SK-N-SH (cell line): ENCODE results near the gene HIPK3.
A peak's percentile ranks its signal among the peaks of the same experiment; 100 is the strongest.

Experiments used
- CHD2 ChIP-seq: fragments of 150-350 bp; IDR thresholded peaks from 2 replicates; pipeline ENCODE4 v1.6.1; 2018; ENCODE audit warnings: low read length; ENCODE audit not compliant: partially characterized antibody
- CTCF ChIP-seq: fragments of 200-600 bp; sonication (generic); IDR thresholded peaks from 2 replicates; pipeline ENCODE4 v1.6.1; 2017; ENCODE audit warnings: antibody characterized with exemption, mild to moderate bottlenecking, moderate library complexity
- EP300 ChIP-seq, 2 experiments: IDR thresholded peaks; 2 replicates each; pipeline versions ENCODE4 v1.4.0 to v1.6.1; 2012; ENCODE audit warnings: borderline replicate concordance in 1 of 2, low read depth in 1 of 2, low read length in 1 of 2
- GABPA ChIP-seq: IDR thresholded peaks from 2 replicates; pipeline ENCODE4 v1.4.0; 2012; ENCODE audit warnings: low read depth, mild to moderate bottlenecking
- JUND ChIP-seq: IDR thresholded peaks from 2 replicates; pipeline ENCODE4 v1.4.0; 2012
- NFIC ChIP-seq: IDR thresholded peaks from 2 replicates; pipeline ENCODE4 v1.4.0; 2012; ENCODE audit warnings: borderline replicate concordance
- POLR2AphosphoS5 ChIP-seq: IDR thresholded peaks from 2 replicates; pipeline ENCODE4 v1.6.1; 2012; ENCODE audit warnings: low read depth, low read length
- RAD21 ChIP-seq: IDR thresholded peaks from 2 replicates; pipeline ENCODE4 v1.6.1; 2012; ENCODE audit warnings: mild to moderate bottlenecking, low read length
- RCOR1 ChIP-seq: fragments of 150-350 bp; IDR thresholded peaks from 2 replicates; pipeline ENCODE4 v1.6.1; 2017; ENCODE audit warnings: antibody characterized with exemption, low read length
- TCF12 ChIP-seq: IDR thresholded peaks from 2 replicates; pipeline ENCODE4 v1.4.0; 2012
- USF2 ChIP-seq: fragments of 150-350 bp; IDR thresholded peaks from 2 replicates; pipeline ENCODE4 v1.6.1; 2017; ENCODE audit warnings: antibody characterized with exemption, low read length, low read depth, borderline replicate concordance
- YY1 ChIP-seq: IDR thresholded peaks from 2 replicates; pipeline ENCODE4 v1.4.0; 2012; ENCODE audit warnings: low read depth, mild to moderate bottlenecking
- ZBTB33 ChIP-seq: IDR thresholded peaks from 2 replicates; pipeline ENCODE4 v1.4.0; 2012; ENCODE audit warnings: low read depth, borderline replicate concordance
- TF ChIP-seq, protein P1 (sequence below): IDR thresholded peaks from 2 replicates; pipeline ENCODE4 v1.6.1; 2012; ENCODE audit warnings: mild to moderate bottlenecking, low read depth, low read length, moderate library complexity

- TF ChIP-seq POLR2AphosphoS5 (no peak), ZBTB33 (no peak), CTCF (peak; percentile 75), GABPA (no peak), JUND (no peak), TCF12 (no peak), NFIC (no peak), USF2 (no peak), YY1 (no peak), CHD2 (no peak), RCOR1 (no peak), RAD21 (peak; percentile 79), EP300 (IDR thresholded peaks at IDR 0.05; ENCODE audit: borderline replicate concordance in 1 of 2, low read depth in 1 of 2, low read length in 1 of 2) (no peak)
- TF ChIP-seq, protein P1, sequence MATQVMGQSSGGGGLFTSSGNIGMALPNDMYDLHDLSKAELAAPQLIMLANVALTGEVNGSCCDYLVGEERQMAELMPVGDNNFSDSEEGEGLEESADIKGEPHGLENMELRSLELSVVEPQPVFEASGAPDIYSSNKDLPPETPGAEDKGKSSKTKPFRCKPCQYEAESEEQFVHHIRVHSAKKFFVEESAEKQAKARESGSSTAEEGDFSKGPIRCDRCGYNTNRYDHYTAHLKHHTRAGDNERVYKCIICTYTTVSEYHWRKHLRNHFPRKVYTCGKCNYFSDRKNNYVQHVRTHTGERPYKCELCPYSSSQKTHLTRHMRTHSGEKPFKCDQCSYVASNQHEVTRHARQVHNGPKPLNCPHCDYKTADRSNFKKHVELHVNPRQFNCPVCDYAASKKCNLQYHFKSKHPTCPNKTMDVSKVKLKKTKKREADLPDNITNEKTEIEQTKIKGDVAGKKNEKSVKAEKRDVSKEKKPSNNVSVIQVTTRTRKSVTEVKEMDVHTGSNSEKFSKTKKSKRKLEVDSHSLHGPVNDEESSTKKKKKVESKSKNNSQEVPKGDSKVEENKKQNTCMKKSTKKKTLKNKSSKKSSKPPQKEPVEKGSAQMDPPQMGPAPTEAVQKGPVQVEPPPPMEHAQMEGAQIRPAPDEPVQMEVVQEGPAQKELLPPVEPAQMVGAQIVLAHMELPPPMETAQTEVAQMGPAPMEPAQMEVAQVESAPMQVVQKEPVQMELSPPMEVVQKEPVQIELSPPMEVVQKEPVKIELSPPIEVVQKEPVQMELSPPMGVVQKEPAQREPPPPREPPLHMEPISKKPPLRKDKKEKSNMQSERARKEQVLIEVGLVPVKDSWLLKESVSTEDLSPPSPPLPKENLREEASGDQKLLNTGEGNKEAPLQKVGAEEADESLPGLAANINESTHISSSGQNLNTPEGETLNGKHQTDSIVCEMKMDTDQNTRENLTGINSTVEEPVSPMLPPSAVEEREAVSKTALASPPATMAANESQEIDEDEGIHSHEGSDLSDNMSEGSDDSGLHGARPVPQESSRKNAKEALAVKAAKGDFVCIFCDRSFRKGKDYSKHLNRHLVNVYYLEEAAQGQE, result no peak
Observed at GRCh38 chr11:33362051-33362910, 105.1 kb downstream of the HIPK3 start.
